22Rv1 (cell line): ENCODE data around the gene PTCD1.

Experiments
- ZFX ChIP-seq: fragments of 450-650 bp; IDR thresholded peaks from 2 replicates; pipeline ENCODE4 v1.6.1; 2017; ENCODE audit warnings: antibody characterized with exemption, borderline replicate concordance
- TF ChIP-seq, protein P1 (sequence below): fragments of 450-650 bp; IDR thresholded peaks from 2 replicates; pipeline ENCODE4 v1.5.1; 2017; ENCODE audit warnings: mild to moderate bottlenecking

DNA sequence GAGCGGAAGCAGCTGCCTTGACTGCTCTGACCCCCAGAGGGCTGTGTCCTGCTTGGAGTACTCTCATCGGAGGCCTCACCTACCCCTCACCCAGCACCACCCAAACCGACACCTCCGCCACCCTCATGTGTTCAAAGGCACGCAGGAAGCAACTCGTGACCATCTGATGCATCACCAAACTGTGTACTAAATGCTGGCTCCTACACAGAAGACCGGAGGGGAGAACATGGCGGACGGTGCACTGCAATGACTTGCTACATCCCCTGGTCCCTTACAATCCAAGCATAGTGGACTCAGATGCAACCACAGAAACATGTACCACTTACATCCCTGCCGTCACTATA is 33.6 kb downstream of the PTCD1 start:
- TF ChIP-seq, protein P1, sequence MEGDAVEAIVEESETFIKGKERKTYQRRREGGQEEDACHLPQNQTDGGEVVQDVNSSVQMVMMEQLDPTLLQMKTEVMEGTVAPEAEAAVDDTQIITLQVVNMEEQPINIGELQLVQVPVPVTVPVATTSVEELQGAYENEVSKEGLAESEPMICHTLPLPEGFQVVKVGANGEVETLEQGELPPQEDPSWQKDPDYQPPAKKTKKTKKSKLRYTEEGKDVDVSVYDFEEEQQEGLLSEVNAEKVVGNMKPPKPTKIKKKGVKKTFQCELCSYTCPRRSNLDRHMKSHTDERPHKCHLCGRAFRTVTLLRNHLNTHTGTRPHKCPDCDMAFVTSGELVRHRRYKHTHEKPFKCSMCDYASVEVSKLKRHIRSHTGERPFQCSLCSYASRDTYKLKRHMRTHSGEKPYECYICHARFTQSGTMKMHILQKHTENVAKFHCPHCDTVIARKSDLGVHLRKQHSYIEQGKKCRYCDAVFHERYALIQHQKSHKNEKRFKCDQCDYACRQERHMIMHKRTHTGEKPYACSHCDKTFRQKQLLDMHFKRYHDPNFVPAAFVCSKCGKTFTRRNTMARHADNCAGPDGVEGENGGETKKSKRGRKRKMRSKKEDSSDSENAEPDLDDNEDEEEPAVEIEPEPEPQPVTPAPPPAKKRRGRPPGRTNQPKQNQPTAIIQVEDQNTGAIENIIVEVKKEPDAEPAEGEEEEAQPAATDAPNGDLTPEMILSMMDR: no peak
- no peak for TF ChIP-seq ZFX
